Dermis blood vessel endothelial cell (primary cell): ENCODE measurements around the gene CTAG1B. TPM values are rescaled to one million over a fixed set of nuclear protein-coding genes. Genes with fewer than 3 reads are reported as not detected.
"Not testable (repeated sequence)": the region's sequence is repeated elsewhere in the genome, so short reads cannot be mapped to it uniquely, and the experiment has no call there.

ENCODE experiments used
- DNase-seq: peaks from one replicate; pipeline ENCODE4 v3.0.0; 2010
- total RNA-seq: library from RNA; depleted of rRNA; stranded (reverse); fragments of >200 nt; gene quantifications from 2 replicates; pipeline ENCODE4 v1.2.3, GENCODE V29; 2014

The CTAG1B gene
- not detected in 2 replicates for total RNA-seq

GRCh38 chrX:154619182-154619581 lies at the start of gene CTAG1B:
Gene CTAG1B, minus strand, starts transcription at chrX:154619282. Its CDS starts 64 bp downstream, at chrX:154619218.
- not testable (repeated sequence) for DNase-seq

- no peak for DNase-seq
Observed at GRCh38 chrX:154661899-154662298, 42.8 kb upstream of the CTAG1B start.

GRCh38 chrX:154661170-154661569 lies 42.1 kb upstream of the CTAG1B start:
- DNase-seq, result no peak

GRCh38 chrX:154660541-154660940 lies 41.5 kb upstream of the CTAG1B start:
- DNase-seq, result no peak

GRCh38 chrX:154658957-154659356 lies 39.9 kb upstream of the CTAG1B start:
- no peak for DNase-seq

GRCh38 chrX:154658187-154658586 lies 39.1 kb upstream of the CTAG1B start:
- DNase-seq, result no peak

GRCh38 chrX:154657226-154657805 lies 38.2 kb upstream of the CTAG1B start:
- DNase-seq, result no peak

- DNase-seq, result no peak
Observed at GRCh38 chrX:154655786-154656185, 36.7 kb upstream of the CTAG1B start.

- no peak for DNase-seq
Observed at GRCh38 chrX:154655346-154655745, 36.3 kb upstream of the CTAG1B start.

GRCh38 chrX:154654925-154655324 lies 35.8 kb upstream of the CTAG1B start:
- DNase-seq, result no peak

- DNase-seq, result no peak
Observed at GRCh38 chrX:154654372-154654771, 35.3 kb upstream of the CTAG1B start.

- not testable (repeated sequence) for DNase-seq
Observed at GRCh38 chrX:154653413-154653812, 34.3 kb upstream of the CTAG1B start, which contains the start of gene CTAG2. Gene CTAG2, minus strand, starts transcription at chrX:154653579. Its CDS starts 64 bp downstream, at chrX:154653515.

- DNase-seq, result no peak
Observed at GRCh38 chrX:154653048-154653401, 33.9 kb upstream of the CTAG1B start.

- no peak for DNase-seq
Observed at GRCh38 chrX:154652311-154653047, 33.4 kb upstream of the CTAG1B start.

GRCh38 chrX:154650221-154650510 lies 31.1 kb upstream of the CTAG1B start:
- peak; percentile 14 for DNase-seq

GRCh38 chrX:154649503-154650220 lies 30.6 kb upstream of the CTAG1B start:
- peak; percentile 2 for DNase-seq

GRCh38 chrX:154648931-154649330 lies 29.8 kb upstream of the CTAG1B start:
- DNase-seq, result no peak

- not testable (repeated sequence) for DNase-seq
Observed at GRCh38 chrX:154645745-154646378, 26.8 kb upstream of the CTAG1B start.

- not testable (repeated sequence) for DNase-seq
Observed at GRCh38 chrX:154643708-154644107, 24.6 kb upstream of the CTAG1B start.

- not testable (repeated sequence) for DNase-seq
Observed at GRCh38 chrX:154641740-154642139, 22.7 kb upstream of the CTAG1B start.

- not testable (repeated sequence) for DNase-seq
Observed at GRCh38 chrX:154633661-154634060, 14.6 kb upstream of the CTAG1B start.

GRCh38 chrX:154630949-154631348 lies 11.9 kb upstream of the CTAG1B start:
- not testable (repeated sequence) for DNase-seq

- not testable (repeated sequence) for DNase-seq
Observed at GRCh38 chrX:154628960-154629359, 9.9 kb upstream of the CTAG1B start.
